Fibroblast of pulmonary artery (primary cell): ENCODE results near the gene GABRR3.
A peak's percentile ranks its signal among the peaks of the same experiment; 100 is the strongest.

Experiments used
- DNase-seq: peaks from one replicate; pipeline ENCODE4 v3.0.0-alpha.2; 2010; ENCODE audit warnings: low read depth
- H3K4me3 ChIP-seq: replicated peaks from 2 replicates; pipeline ENCODE4 v1.5.1; 2011; ENCODE audit warnings: low read depth, mild to moderate bottlenecking, control low read depth, low read length, moderate library complexity
- CTCF ChIP-seq: IDR thresholded peaks from 2 replicates; pipeline ENCODE4 v1.5.1; 2011; ENCODE audit warnings: mild to moderate bottlenecking, control low read depth, low read length, inconsistent platforms; ENCODE audit errors: missing control alignments

The GABRR3 gene

GRCh38 chr3:97991293-97991682 lies 43.8 kb downstream of the GABRR3 start:
- H3K4me3 ChIP-seq, result no peak overlapping the region
- TF ChIP-seq CTCF, result no peak
- DNase-seq, result no peak

GRCh38 chr3:97990624-97991292 lies 44.4 kb downstream of the GABRR3 start:
- TF ChIP-seq CTCF, result no peak
- no peak for DNase-seq
- no peak overlapping the region for H3K4me3 ChIP-seq

- no peak overlapping the region for H3K4me3 ChIP-seq
- no peak for TF ChIP-seq CTCF
- DNase-seq, result no peak
Measured at GRCh38 chr3:97988784-97989568, 46.1 kb downstream of the GABRR3 start.

GRCh38 chr3:97987306-97987705 lies 47.8 kb downstream of the GABRR3 start:
- no peak for TF ChIP-seq CTCF
- H3K4me3 ChIP-seq, result no peak overlapping the region
- no peak for DNase-seq

- TF ChIP-seq CTCF, result no peak
- no peak overlapping the region for H3K4me3 ChIP-seq
- DNase-seq, result no peak
Measured at GRCh38 chr3:97983933-97984491, 51.1 kb downstream of the GABRR3 start.

- no peak overlapping the region for H3K4me3 ChIP-seq
- TF ChIP-seq CTCF, result no peak
- peak; percentile 79 for DNase-seq
Measured at GRCh38 chr3:97981886-97982285, 53.2 kb downstream of the GABRR3 start.
